Vagina (tissue), 2 donors: ENCODE data around the gene OR10A5. TPM values are rescaled to one million over a fixed set of nuclear protein-coding genes. Genes with fewer than 3 reads are reported as not detected.
"Not testable (repeated sequence)": the region's sequence is repeated elsewhere in the genome, so short reads cannot be mapped to it uniquely, and the experiment has no call there.

ENCODE experiments used
- DNase-seq, 2 donors: peaks; one replicate each; pipeline ENCODE4 v3.0.0-alpha.2; 2017; ENCODE audit errors: extremely low spot score in 2 of 2
- H3K27ac ChIP-seq: fragments of 200-600 bp; sonication (generic); one replicate; pipeline ENCODE4 v1.5.1; 2019
- H3K27me3 ChIP-seq: fragments of 200-600 bp; sonication (generic); one replicate; pipeline ENCODE4 v1.5.1; 2019
- H3K36me3 ChIP-seq, 2 donors: fragments of 200-600 bp; sonication (generic); one replicate each; pipeline ENCODE4 v1.5.1; 2017 to 2019
- H3K4me1 ChIP-seq: fragments of 200-600 bp; sonication (generic); one replicate; pipeline ENCODE4 v1.5.1; 2019
- H3K4me3 ChIP-seq, 2 donors: fragments of 200-600 bp; sonication (generic); 1 replicate in 1 of 2; 2 replicates in 1 of 2; pipeline ENCODE4 v1.5.1; 2016 to 2019
- H3K9me3 ChIP-seq: fragments of 200-600 bp; sonication (generic); one replicate; pipeline ENCODE4 v1.5.1; 2019
- POLR2A ChIP-seq, 2 donors: fragments of 450-650 bp; IDR thresholded peaks; one replicate each; pipeline ENCODE4 v1.6.1; 2017; ENCODE audit warnings: antibody characterized with exemption in 2 of 2, mild to moderate bottlenecking in 2 of 2, moderate library complexity in 2 of 2
- POLR2AphosphoS5 ChIP-seq, 2 donors: sonication (generic); formaldehyde crosslinking; IDR thresholded peaks; one replicate each; pipeline ENCODE4 v1.9.0; 2017; ENCODE audit warnings: antibody characterized with exemption in 2 of 2, mild to moderate bottlenecking in 2 of 2, low read depth in 1 of 2; ENCODE audit not compliant: insufficient read depth in 1 of 2
- intact Hi-C: fragments of 100-400 bp; cut with DNase I; formaldehyde crosslinking; loops from one replicate; pipeline ENCODE4 v1.15.1; 2023
- total RNA-seq: library from RNA; depleted of rRNA; stranded (reverse); fragments of >200 nt; gene quantifications from one replicate; pipeline ENCODE4 v1.2.3, GENCODE V29; 2016
- TF ChIP-seq, protein P1 (sequence below), 3 experiments: fragments of 450-650 bp in 2 of 3; fragments of 200-600 bp in 1 of 3; sonication (generic) in 1 of 3; IDR thresholded peaks; one replicate each; pipeline ENCODE4 v1.5.1; 2017 to 2019; ENCODE audit warnings: antibody characterized with exemption in 3 of 3, mild to moderate bottlenecking in 2 of 3, moderate library complexity in 2 of 3

OR10A5 gene
- total RNA-seq, 1 donor from 2014 or later: not detected

- DNase-seq: no peak
- no peaks in the 10 kb centered on the region for H3K27me3 ChIP-seq
- no peaks in the 10 kb centered on the region for H3K4me1 ChIP-seq
- H3K36me3 ChIP-seq: no peaks in the 10 kb centered on the region
- no peaks in the 10 kb centered on the region for H3K9me3 ChIP-seq
- intact Hi-C loops: no loop called here
- no peak overlapping the region for H3K27ac ChIP-seq
- H3K4me3 ChIP-seq: no peak overlapping the region
- TF ChIP-seq, protein P1, sequence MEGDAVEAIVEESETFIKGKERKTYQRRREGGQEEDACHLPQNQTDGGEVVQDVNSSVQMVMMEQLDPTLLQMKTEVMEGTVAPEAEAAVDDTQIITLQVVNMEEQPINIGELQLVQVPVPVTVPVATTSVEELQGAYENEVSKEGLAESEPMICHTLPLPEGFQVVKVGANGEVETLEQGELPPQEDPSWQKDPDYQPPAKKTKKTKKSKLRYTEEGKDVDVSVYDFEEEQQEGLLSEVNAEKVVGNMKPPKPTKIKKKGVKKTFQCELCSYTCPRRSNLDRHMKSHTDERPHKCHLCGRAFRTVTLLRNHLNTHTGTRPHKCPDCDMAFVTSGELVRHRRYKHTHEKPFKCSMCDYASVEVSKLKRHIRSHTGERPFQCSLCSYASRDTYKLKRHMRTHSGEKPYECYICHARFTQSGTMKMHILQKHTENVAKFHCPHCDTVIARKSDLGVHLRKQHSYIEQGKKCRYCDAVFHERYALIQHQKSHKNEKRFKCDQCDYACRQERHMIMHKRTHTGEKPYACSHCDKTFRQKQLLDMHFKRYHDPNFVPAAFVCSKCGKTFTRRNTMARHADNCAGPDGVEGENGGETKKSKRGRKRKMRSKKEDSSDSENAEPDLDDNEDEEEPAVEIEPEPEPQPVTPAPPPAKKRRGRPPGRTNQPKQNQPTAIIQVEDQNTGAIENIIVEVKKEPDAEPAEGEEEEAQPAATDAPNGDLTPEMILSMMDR (IDR thresholded peaks at IDR 0.05): no peak
- TF ChIP-seq POLR2AphosphoS5 (IDR thresholded peaks at IDR 0.05; ENCODE audit: insufficient read depth in 1 of 2, low read depth in 1 of 2) (no peak), POLR2A (IDR thresholded peaks at IDR 0.05) (no peak)
These were observed 30.3 kb downstream of the OR10A5 start for GRCh38 chr11:6875761-6876160.

DNA sequence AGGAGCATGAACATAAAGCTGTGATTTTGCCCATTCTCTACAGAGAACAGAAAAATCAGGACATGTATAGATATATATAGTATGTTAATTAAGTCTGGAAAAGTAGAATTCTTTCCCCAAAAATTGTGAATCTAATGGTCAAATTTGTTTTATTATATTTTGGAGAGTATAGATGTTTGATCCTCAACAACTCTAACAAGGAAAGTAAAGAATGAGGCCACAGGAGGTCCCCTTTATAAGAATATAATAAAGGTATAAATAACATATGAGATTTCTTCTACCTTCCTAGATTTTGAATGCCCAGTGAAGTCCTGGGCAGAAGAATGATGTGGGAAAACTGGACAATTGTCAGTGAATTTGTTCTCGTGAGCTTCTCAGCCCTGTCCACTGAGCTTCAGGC is 30.8 kb downstream of the OR10A5 start, which contains the start of gene OR10A4:
OR10A4 (plus strand) TSS at position 301 of the 400 bp plus-strand sequence; CDS start at position 324, 23 bp downstream.
- Histone ChIP-seq H3K36me3 (no peaks in the 10 kb centered on the region), H3K4me1 (no peaks in the 10 kb centered on the region), H3K27me3 (no peaks in the 10 kb centered on the region), H3K4me3 (no peak within 1 kb of the TSS), H3K9me3 (no peaks in the 10 kb centered on the region), H3K27ac (no peak within 1 kb of the TSS)
- DNase-seq: no peak
- intact Hi-C loops: no loop called here
- TF ChIP-seq, protein P1 (IDR thresholded peaks at IDR 0.05): no peak
- TF ChIP-seq POLR2AphosphoS5 (IDR thresholded peaks at IDR 0.05; ENCODE audit: insufficient read depth in 1 of 2, low read depth in 1 of 2) (no peak), POLR2A (IDR thresholded peaks at IDR 0.05) (no peak)

DNA sequence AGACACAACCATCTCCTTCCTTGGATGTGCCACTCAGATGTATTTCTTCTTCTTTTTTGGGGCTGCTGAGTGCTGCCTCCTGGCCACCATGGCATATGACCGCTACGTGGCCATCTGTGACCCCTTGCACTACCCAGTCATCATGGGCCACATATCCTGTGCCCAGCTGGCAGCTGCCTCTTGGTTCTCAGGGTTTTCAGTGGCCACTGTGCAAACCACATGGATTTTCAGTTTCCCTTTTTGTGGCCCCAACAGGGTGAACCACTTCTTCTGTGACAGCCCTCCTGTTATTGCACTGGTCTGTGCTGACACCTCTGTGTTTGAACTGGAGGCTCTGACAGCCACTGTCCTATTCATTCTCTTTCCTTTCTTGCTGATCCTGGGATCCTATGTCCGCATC is 31.4 kb downstream of the OR10A5 start:
- Histone ChIP-seq H3K36me3 (no peaks in the 10 kb centered on the region), H3K4me1 (no peaks in the 10 kb centered on the region), H3K27me3 (no peaks in the 10 kb centered on the region), H3K9me3 (no peaks in the 10 kb centered on the region), H3K27ac (no peak overlapping the region), H3K4me3 (no peak overlapping the region)
- intact Hi-C loops: no loop called here
- TF ChIP-seq POLR2AphosphoS5 (IDR thresholded peaks at IDR 0.05; ENCODE audit: insufficient read depth in 1 of 2, low read depth in 1 of 2): no peak
- DNase-seq: no peak

- no peaks in the 10 kb centered on the region for H3K9me3 ChIP-seq
- no peak for TF ChIP-seq POLR2A (IDR thresholded peaks at IDR 0.05)
- no peak for TF ChIP-seq POLR2AphosphoS5 (IDR thresholded peaks at IDR 0.05; ENCODE audit: insufficient read depth in 1 of 2, low read depth in 1 of 2)
- TF ChIP-seq, protein P1 (IDR thresholded peaks at IDR 0.05): no peak
- H3K4me1 ChIP-seq: no peaks in the 10 kb centered on the region
- H3K27me3 ChIP-seq: no peaks in the 10 kb centered on the region
- no peaks in the 10 kb centered on the region for H3K36me3 ChIP-seq
- H3K27ac ChIP-seq: no peak overlapping the region
- intact Hi-C loops: no loop called here
- no peak for DNase-seq
- no peak overlapping the region for H3K4me3 ChIP-seq
These were observed 37.3 kb downstream of the OR10A5 start for GRCh38 chr11:6882751-6883150.

GRCh38 chr11:6887711-6888110 is 42.2 kb downstream of the OR10A5 start:
- H3K9me3 ChIP-seq, H3K36me3 ChIP-seq, H3K27ac ChIP-seq, H3K27me3 ChIP-seq, H3K4me3 ChIP-seq, H3K4me1 ChIP-seq, intact Hi-C loops, DNase-seq: not testable (repeated sequence)

GRCh38 chr11:6888830-6889229 is 43.3 kb downstream of the OR10A5 start:
- Histone ChIP-seq H3K4me1 (no peaks in the 10 kb centered on the region), H3K4me3 (no peak overlapping the region), H3K27ac (no peak overlapping the region), H3K9me3 (no peaks in the 10 kb centered on the region), H3K27me3 (no peaks in the 10 kb centered on the region), H3K36me3 (no peaks in the 10 kb centered on the region)
- intact Hi-C loops: no loop called here
- DNase-seq: no peak
- TF ChIP-seq POLR2A (IDR thresholded peaks at IDR 0.05): no peak
- TF ChIP-seq, protein P1 (IDR thresholded peaks at IDR 0.05): no peak
- no peak for TF ChIP-seq POLR2AphosphoS5 (IDR thresholded peaks at IDR 0.05; ENCODE audit: insufficient read depth in 1 of 2, low read depth in 1 of 2)
